TTC549 (cell line): Measurements from ENCODE around the gene SLAIN2.
"Not testable (repeated sequence)": the region's sequence is repeated elsewhere in the genome, so short reads cannot be mapped to it uniquely, and the experiment has no call there.

Source experiments
- FAIRE-seq: peaks from 2 replicates; lab custom pipeline; 2012; peaks lifted over from hg19 to GRCh38; lab: Jason Lieb, UNC

Gene SLAIN2

DNA sequence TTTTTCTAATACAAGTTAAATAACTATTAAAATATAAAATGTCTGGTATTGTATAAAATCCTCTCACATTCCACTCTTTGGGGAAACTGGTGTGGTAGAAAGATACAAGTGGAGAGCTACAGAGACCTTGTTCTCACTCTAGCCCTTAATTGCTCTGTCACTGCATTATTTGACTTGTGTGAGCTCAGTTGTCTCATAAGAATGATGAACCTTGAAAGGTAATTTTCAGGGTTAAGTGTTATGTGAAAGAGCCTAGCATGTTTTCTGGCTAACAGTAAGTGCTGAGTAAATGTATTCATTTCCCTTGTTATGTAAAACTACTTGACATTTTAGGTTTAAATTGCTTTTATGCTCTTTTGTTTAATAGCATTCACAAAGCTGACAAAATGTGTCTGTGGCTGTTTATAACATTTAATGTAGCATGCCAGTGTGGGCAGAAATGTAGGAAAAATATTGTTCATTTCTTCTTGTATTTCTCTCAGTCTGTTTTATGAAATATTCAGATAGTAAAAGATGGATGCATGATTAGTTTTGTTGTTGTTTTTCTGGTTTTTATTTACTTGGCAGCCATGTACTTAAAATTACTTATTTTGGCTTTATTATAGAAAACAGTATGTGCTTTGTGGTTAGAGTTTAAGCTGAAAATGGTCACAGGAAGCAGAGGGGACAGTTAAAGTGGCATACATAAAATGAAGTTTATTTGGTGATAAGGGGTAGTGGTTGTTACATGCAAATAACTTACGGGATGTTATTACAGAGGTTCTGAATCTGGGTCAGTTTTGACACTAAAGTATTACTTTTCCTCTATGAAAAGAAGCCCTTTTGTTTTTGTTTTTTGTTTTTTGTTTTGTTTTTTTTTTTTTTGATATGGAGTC is 29.2 kb downstream of the SLAIN2 start:
- no peak for FAIRE-seq

DNA sequence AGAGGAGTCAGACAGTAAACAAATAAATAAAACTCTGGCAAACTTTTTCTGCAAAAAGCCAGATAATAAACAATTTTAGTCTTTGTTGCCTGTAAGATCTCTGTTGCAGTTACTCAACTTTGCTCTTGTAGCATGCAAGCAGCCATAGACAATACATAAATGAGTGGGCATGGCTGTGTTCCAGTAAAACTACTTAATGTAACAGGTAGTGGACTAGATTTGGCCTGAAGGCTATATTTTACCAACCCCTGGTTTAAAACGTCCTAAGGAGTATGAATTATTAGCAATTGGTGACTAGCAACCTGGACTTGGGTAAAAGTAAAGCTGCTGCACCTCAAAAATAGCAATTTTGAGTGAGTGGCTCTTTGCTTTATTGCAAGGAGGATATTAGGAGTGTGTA is 30.9 kb downstream of the SLAIN2 start:
- FAIRE-seq, result no peak

GRCh38 chr4:48375651-48376304 is 34.4 kb downstream of the SLAIN2 start:
- FAIRE-seq, result no peak

GRCh38 chr4:48379587-48380180 is 38.4 kb downstream of the SLAIN2 start:
- FAIRE-seq, result no peak

- FAIRE-seq, result no peak
Measured at GRCh38 chr4:48380583-48381167, 39.3 kb downstream of the SLAIN2 start.

GRCh38 chr4:48388525-48389154 is 47.3 kb downstream of the SLAIN2 start:
- FAIRE-seq, result no peak

DNA sequence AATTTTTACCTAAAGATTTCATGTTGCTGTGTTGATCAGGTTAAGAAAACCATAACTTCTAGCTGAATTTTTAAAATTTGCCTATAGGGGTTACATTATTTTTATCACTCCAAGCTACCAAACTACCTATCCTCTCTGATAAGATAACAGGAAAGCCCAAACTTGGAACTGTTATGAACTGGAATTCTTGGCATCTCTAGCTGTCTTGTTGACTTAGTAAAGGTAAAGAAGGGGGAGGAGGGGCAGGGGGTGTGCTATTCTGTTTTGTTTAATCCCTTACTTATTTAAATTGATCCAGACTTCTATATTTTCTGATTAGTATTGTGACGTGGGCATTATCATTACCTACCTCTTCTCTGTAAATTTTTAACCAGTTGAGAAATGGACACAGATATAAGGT is 54.7 kb downstream of the SLAIN2 start:
- no peak for FAIRE-seq

DNA sequence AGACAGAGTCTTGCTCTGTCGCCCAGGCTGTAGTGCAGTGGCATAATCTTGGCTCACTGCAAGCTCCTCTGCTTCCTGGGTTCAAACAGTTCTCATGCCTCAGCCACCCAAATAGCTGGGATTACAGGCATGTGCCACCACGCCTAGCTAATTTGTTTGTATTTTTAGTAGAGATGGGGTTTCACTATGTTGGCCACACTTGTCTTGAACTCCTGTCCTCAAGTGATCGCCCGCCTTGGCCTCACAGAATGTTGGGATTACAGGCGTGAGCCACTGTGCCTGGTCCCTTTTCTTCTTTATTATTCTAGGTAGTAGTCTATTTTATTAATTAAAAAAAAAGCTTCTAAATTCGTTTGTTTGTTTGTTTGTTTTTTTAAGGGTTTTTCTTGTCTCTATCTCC is 59.1 kb downstream of the SLAIN2 start:
- no peak for FAIRE-seq

DNA sequence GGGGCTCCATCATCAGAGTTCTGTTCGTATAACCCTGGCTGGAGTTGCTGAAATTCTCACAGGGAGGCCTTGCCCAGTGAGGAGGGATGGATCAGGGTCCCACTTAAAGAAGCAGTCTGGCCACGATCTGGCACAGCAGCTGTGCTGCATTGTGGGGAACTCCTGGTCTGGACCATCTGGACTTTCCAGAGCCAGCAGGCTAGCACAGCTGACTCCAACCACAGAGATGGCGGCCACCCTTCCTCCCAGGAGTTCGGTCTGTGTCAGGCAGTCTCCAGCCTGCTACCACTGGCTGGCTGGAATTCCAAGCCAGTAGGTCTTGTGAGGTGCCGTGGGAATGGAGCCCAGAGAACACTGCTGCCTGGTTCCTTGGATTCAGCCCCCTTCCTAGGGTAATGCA is 62.0 kb downstream of the SLAIN2 start:
- FAIRE-seq, result no peak

- no peak for FAIRE-seq
Measured at GRCh38 chr4:48403779-48404178, 62.5 kb downstream of the SLAIN2 start.

- no peak for FAIRE-seq
Measured at GRCh38 chr4:48405924-48406323, 64.6 kb downstream of the SLAIN2 start.

DNA sequence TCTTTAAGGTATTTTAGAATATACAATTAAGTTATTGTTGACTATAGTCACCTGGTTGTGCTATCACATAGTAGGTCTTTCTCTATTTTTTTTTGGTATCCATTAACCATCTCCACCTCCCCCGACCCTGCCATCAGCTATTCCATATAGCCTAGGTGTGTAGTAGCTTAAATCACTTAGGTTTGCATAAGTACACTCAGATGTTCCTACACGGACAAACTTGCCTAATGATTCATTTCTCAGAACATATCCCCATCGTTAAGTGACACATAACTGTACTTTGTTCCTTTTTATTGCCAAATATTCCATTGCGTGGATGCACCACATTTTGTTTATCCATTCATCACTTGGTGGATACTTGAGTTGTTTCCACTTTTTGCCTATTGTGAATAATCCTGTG is 67.9 kb downstream of the SLAIN2 start:
- no peak for FAIRE-seq

DNA sequence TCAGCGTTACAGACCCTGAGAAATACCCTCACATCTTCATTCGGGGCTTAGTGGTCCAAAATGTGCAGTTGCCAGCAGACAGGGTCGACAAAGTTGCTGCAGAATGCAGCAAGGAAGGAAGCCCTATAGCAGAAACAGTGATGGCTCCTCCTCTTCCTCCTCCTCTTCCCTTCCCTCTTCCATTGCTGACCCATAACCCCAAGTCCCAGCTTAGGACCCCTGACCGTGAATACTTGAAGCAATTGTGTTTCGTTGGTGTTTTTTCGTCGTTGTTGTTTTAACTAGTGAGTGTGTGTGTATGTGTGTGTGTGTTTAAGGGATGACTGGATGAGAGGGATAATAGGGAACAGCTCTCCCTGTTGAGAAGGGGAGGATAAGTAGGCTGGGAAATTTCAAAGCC is 69.5 kb downstream of the SLAIN2 start:
- no peak for FAIRE-seq

GRCh38 chr4:48420144-48420543 is 78.8 kb downstream of the SLAIN2 start:
- FAIRE-seq, result no peak

DNA sequence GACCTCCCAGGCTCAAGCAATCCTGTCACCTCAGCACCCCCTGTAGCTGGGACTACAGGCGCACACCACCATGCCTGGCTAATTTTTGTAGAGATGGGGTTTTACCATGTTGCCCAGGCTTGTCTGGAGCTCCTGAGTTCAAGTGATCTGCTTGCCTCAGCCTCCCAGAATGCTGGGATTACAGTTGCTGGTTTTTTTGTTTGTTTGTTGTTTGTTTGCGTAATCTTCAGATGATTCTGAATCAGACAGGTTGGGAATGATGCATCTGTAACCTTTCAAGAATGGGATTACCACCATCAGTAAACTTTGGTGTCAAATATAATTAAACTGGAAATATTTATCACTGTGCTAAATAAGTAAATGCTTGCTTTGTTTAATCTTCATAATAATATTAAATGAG is 79.8 kb downstream of the SLAIN2 start:
- no peak for FAIRE-seq

DNA sequence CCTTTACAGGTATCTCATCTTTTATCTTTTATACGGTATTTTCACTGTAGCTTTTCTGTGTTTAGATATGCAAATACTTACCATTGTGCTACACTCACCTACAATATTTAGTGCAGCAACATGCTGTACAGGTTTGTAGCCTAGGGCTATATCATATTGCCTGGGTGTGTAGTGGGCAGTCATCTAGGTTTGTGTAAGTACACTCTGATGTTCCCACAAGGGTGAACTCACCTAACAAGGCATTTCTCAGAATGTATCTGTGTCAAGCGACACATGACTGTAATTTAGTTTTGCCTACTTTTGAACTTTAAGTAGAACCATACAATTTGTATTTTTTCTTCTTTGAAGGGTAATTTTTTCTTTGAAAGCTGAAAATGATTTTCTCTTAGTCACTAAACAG is 87.6 kb downstream of the SLAIN2 start:
- FAIRE-seq, result no peak

GRCh38 chr4:48429709-48430474 is 88.6 kb downstream of the SLAIN2 start:
- FAIRE-seq, result no peak

DNA sequence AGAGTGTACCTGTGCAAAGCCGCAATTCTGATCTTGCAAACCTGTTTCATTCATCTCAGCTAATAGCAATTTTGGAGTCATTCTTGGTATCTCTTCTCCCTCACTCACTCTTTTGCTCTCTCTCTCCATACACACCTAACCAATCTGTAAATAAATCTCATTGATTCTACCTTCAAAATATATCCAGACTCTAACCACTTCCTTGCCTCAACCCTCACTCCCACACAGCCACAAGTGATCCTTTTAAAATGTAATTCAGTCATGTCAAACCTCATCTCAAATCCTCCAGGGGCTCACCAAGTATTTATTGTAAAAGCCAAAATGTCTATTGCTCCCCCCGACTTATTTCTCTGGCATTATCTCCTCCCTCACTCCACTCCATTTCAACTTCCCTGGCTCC is 90.1 kb downstream of the SLAIN2 start:
- FAIRE-seq, result no peak

- no peak for FAIRE-seq
Measured at GRCh38 chr4:48432017-48432416, 90.7 kb downstream of the SLAIN2 start.

DNA sequence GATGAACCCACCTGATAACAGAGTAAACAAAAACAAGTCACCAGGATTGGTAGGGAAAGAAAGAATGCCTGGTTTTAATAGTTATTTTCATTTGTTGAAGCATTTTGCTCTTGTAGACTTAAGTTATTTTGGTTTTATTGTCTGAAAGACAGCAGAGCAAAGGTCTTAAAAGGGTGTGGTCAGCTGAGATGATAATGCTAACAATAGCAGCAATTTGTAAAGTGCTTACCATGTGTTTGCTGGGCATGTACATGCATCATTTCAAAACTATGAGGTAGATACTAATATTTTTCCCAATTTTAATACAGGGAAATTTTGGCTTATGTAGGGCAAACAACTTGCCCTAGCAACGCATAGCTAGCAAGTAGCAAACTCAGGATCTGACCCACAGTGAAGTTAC is 95.0 kb downstream of the SLAIN2 start:
- FAIRE-seq, result no peak

- no peak for FAIRE-seq
Measured at GRCh38 chr4:48439988-48440387, 98.7 kb downstream of the SLAIN2 start.

DNA sequence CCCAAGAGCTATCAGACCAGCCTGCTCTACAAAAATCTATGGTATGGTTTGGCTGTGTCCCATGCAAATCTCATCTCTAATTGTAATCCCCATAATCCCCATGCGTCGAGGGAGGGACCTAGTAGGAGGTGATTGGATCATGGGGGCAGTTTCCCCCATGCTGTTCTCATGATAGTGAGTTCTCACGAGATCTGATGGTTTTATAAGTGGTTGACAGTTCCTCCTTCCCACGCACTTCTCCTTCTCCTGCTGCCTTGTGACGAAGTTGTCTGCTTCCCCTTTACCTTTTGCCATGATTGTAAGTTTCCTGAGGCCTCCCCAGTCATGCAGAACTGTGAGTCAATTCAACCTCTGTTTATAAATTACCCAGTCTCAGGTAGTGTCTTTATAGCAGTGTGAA is 99.6 kb downstream of the SLAIN2 start:
- FAIRE-seq, result not testable (repeated sequence)
